OCI-LY7 (cell line): Measurements from ENCODE around the gene GNA12.

Experiments
- EZH2phosphoT487 ChIP-seq: fragments of 200-600 bp; sonication (generic); IDR thresholded peaks from 2 replicates; pipeline ENCODE4 v1.6.1; 2018; ENCODE audit warnings: low read depth, borderline replicate concordance, mild to moderate bottlenecking, mixed run types, antibody characterized with exemption, low read length, moderate library complexity, mixed read lengths
- TF ChIP-seq, protein P1 (sequence below): fragments of 200-600 bp; sonication (generic); conservative IDR thresholded peaks from 2 replicates; pipeline ENCODE4 v1.5.1; 2014; ENCODE audit warnings: mild to moderate bottlenecking, antibody characterized with exemption, low read length, moderate library complexity, mixed read lengths

DNA sequence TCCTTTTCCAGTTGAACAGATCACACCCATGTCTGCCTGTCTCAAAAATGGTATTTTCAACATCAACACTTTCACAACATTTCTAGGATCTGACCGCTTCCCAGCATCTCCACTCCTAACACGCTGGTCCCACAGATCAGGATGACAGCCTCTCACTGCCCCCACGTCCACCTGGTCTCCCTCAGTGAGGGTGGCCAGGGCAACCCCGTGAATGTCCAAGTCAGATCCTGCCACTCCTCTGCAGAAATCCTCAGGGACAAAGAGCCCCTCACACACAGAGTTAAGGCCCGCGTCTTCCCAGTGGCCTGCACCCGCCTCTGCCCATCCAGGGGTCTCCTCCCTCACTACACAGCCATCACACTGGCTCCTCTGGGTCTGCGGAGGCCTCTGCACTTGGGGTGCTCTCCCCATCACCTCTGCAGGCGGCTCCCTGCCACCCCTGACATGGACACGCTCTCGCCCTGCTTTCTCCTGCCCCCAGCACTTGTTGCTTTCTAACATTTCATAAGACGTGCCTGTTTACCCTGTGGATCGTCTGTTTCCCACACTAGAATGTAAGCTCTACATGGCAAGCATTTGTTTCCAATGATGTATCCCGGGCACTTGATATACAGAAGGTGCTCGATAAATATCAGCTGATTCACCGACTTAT lies 20.0 kb downstream of the GNA12 start:
- TF ChIP-seq, protein P1, sequence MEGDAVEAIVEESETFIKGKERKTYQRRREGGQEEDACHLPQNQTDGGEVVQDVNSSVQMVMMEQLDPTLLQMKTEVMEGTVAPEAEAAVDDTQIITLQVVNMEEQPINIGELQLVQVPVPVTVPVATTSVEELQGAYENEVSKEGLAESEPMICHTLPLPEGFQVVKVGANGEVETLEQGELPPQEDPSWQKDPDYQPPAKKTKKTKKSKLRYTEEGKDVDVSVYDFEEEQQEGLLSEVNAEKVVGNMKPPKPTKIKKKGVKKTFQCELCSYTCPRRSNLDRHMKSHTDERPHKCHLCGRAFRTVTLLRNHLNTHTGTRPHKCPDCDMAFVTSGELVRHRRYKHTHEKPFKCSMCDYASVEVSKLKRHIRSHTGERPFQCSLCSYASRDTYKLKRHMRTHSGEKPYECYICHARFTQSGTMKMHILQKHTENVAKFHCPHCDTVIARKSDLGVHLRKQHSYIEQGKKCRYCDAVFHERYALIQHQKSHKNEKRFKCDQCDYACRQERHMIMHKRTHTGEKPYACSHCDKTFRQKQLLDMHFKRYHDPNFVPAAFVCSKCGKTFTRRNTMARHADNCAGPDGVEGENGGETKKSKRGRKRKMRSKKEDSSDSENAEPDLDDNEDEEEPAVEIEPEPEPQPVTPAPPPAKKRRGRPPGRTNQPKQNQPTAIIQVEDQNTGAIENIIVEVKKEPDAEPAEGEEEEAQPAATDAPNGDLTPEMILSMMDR: no peak
- no peak for TF ChIP-seq EZH2phosphoT487
